Heart right ventricle (tissue), 16 donors: ENCODE results near the gene EIF4ENIF1. TPM values are rescaled to one million over a fixed set of nuclear protein-coding genes. Genes with fewer than 3 reads are reported as not detected.

ENCODE experiments used
- ATAC-seq, 8 donors: fragments of 200-7000 bp; cut with Tn5 transposase; one replicate each; pipeline ENCODE4 v1.9.1; 2020; ENCODE audit warnings: mild to moderate bottlenecking in 8 of 8, moderate library complexity in 8 of 8, moderate number of reproducible peaks in 1 of 8
- DNase-seq, 2 donors: peaks; one replicate each; pipeline ENCODE4 v3.0.0-alpha.2; 2020
- H3K27ac ChIP-seq, 10 donors: fragments of 200-600 bp; sonication (generic) in 2 of 10; one replicate each; pipeline versions ENCODE4 v1.5.0 to v1.8.0; 2020 to 2022; ENCODE audit warnings: mild to moderate bottlenecking in 3 of 10
- H3K27me3 ChIP-seq, 7 donors: fragments of 200-600 bp; one replicate each; pipeline ENCODE4 v1.8.0; 2021 to 2022; ENCODE audit warnings: mild to moderate bottlenecking in 2 of 7
- H3K36me3 ChIP-seq, 9 donors: fragments of 200-600 bp; sonication (generic) in 1 of 9; one replicate each; pipeline versions ENCODE4 v1.5.0 to v1.8.0; 2020 to 2022; ENCODE audit warnings: mild to moderate bottlenecking in 2 of 9
- H3K4me1 ChIP-seq, 9 donors: fragments of 200-600 bp; sonication (generic) in 1 of 9; one replicate each; pipeline versions ENCODE4 v1.5.0 to v1.8.0; 2020 to 2022; ENCODE audit warnings: mild to moderate bottlenecking in 4 of 9
- H3K4me3 ChIP-seq, 10 donors: fragments of 200-600 bp; sonication (generic) in 2 of 10; one replicate each; pipeline versions ENCODE4 v1.5.0 to v1.8.0; 2020 to 2022; ENCODE audit warnings: mild to moderate bottlenecking in 7 of 10, moderate library complexity in 2 of 10
- H3K9me3 ChIP-seq, 11 donors: fragments of 200-600 bp in 10 of 11; sonication (generic) in 2 of 11; one replicate each; pipeline versions ENCODE4 v1.5.0 to v1.8.0; 2013 to 2022; ENCODE audit warnings: mild to moderate bottlenecking in 2 of 11, control low read depth in 1 of 11, moderate library complexity in 1 of 11
- WGBS, 2 donors: extraction: QIAGEN DNeasy Blood & Tissue Kit; methylation state at CpG; one replicate each; pipeline ENCODE4 v1.1.7; 2013; ENCODE audit warnings: inconsistent platforms in 1 of 2; 5-methylcytosine and 5-hydroxymethylcytosine counted together
- intact Hi-C, 10 donors: fragments of 100-400 bp; cut with DNase I; formaldehyde crosslinking; loops; one replicate each; pipeline versions ENCODE4 v1.11.1 to v1.14.2; 2022
- polyA plus RNA-seq, 2 donors: library from polyadenylated mRNA; stranded (reverse); fragments of 200-250 nt; gene quantifications; one replicate each; pipeline ENCODE4 v1.2.3, GENCODE V29; 2013
- total RNA-seq, 10 donors: library from RNA; stranded (reverse); fragmentation: NEBNext Ultra II Directional in 3 of 10; extraction: Animal tissue kit (Norgen Biotek cat#: 25700) in 3 of 10; gene quantifications; one replicate each; pipeline versions ENCODE4 v1.2.1 to v1.2.4, GENCODE V29; 2021 to 2023
- TF ChIP-seq, protein P1 (sequence below), 9 donors: fragments of 200-600 bp; sonication (generic) in 2 of 9; IDR thresholded peaks; one replicate each; pipeline versions ENCODE4 v1.5.0 to v1.8.0; 2021 to 2022; ENCODE audit warnings: antibody characterized with exemption in 9 of 9, mild to moderate bottlenecking in 5 of 9, moderate library complexity in 1 of 9
- donor health status: Arrhythmogenic right ventricular cardiomyopathy.
- donor health status: ischemic (EF 13 %, LVEDD 7.1; RV severe dilation, severe dysfunction).
- donor health status: healthy with polysubstance abuse.
- donor health status: DM: no; HTN: yes; CAD: no.
- donor health status: DM: no; HTN: no; CAD: no.
- donor health status: ischemic (EF 25% LVEDD 6.9; RV normal size, moderate dysfunction).
- donor health status: ischemic (EF 25% LVEDD 5.7; RV mildly dilated, moderate dysfunction).
- donor health status: healthy.
- donor health status: DM: yes; HTN: yes; CAD: no.
- donor health status: Ischemic cardiomyopathy.
- donor health status: ischemic (EF 35%, LVEDD 5.7; RV mildly dilated, moderate dysfunction).
- donor health status: nonischemic (EF 11% LVEDD 7.7; RV severe dilation, severe dysfunction).
- donor health status: DM: yes; HTN: yes; CAD: no.
- donor health status: PGD.
- donor health status: ischemic (EF 29% LVEDD 5.4; RV normal size, mild dysfunction).
- donor health status: nonischemic (EF 23%, LVEDD 6.1; RV moderate dilation, normal function).

EIF4ENIF1 gene
- total and polyA plus RNA-seq, 12 donors: 9.0 to 31.9 (median 22.5) TPM

DNA sequence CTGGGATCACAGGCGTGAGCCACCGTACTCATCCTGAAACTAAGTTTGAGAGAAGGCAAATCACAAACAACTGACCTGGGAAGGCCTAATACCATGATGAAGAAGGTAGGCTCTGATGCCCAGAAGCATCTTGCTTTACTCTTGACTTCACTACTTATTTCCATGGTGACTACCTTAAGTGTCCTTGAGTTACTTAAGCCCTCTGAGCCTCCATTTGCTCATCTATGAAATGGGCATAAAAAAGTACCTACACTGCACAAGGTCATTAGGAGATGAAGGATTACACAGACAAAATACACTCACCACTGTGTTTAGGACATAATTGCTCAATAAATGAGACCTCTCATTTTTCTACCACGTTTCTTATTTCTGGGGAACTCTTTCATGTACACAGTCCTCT lies 27.9 kb downstream of the EIF4ENIF1 start:
- ATAC-seq (no peak), DNase-seq (no peak)
- Histone ChIP-seq H3K27ac (no peak overlapping the region), H3K4me1 (no peaks in the 10 kb centered on the region), H3K9me3 (no peaks in the 10 kb centered on the region), H3K36me3 (peaks cover 0 to 95% (median 55%) of the 10 kb centered on the region in 9 donors), H3K27me3 (no peaks in the 10 kb centered on the region), H3K4me3 (no peak overlapping the region)
- TF ChIP-seq, protein P1, sequence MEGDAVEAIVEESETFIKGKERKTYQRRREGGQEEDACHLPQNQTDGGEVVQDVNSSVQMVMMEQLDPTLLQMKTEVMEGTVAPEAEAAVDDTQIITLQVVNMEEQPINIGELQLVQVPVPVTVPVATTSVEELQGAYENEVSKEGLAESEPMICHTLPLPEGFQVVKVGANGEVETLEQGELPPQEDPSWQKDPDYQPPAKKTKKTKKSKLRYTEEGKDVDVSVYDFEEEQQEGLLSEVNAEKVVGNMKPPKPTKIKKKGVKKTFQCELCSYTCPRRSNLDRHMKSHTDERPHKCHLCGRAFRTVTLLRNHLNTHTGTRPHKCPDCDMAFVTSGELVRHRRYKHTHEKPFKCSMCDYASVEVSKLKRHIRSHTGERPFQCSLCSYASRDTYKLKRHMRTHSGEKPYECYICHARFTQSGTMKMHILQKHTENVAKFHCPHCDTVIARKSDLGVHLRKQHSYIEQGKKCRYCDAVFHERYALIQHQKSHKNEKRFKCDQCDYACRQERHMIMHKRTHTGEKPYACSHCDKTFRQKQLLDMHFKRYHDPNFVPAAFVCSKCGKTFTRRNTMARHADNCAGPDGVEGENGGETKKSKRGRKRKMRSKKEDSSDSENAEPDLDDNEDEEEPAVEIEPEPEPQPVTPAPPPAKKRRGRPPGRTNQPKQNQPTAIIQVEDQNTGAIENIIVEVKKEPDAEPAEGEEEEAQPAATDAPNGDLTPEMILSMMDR (IDR thresholded peaks at IDR 0.05): no peak
- intact Hi-C loops: loop anchor here in 1 of 10 donors (10.0 kb wide), 1 partner anchor 57 kb away; no protein-coding TSS in a partner anchor
- WGBS, 2 donors: 92 to 98% methylated on average over 3 of the region's 3 CpGs

DNA sequence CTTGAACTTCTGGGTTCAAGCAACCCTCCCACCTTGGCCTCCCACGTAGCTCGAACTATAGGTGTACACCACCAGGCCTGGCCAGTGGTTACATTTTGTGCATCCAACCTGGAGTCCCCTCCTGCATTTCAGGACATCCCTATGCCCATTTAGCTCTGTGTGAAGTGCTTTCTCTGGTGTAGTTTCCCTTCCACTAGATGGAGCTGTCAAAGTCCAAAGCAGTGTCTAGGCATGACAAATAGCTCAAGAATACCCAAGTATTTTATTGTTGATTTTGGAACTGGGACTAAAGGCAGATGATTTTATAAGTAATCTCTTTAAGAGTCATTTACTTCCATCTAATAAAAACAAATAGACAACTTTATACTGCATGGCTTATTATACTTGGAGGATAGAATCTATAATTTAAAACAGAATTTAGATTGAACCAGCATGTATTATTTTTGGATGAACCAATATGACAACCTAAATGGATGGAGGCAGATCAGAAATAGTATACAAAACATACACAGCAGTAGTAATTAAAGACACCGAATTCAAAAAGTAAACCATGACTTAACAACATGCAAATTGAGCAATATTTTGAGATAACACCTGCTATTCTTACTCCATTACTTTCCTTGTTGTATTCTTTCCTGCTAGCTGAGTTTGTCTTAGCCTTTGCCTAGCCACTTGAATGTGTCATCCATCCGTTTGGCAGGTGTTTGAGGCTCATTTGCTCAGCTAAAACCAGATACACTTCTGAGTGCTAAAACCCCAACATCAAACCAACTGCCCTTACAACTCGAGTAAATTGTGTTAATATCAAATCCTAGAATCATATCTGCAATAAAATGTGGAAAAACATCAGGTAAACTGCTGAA lies 37.7 kb downstream of the EIF4ENIF1 start:
- no peak overlapping the region for H3K4me3 ChIP-seq
- H3K27ac ChIP-seq: no peak overlapping the region
- 69 to 80% methylated on average over 5 of the region's 5 CpGs for WGBS, 2 donors
- no peak for DNase-seq
- TF ChIP-seq, protein P1 (IDR thresholded peaks at IDR 0.05): peak in 7 of 9 donors; percentile 20 to 51 (median 47)
- H3K36me3 ChIP-seq: peaks cover 0 to 86% (median 25%) of the 10 kb centered on the region in 9 donors
- no peaks in the 10 kb centered on the region for H3K27me3 ChIP-seq
- ATAC-seq: peak in 2 of 8 donors; percentile 13 to 44
- no peaks in the 10 kb centered on the region for H3K9me3 ChIP-seq
- H3K4me1 ChIP-seq: peaks cover 0 to 42% (median 9%) of the 10 kb centered on the region in 9 donors
- intact Hi-C loops: no loop called here

DNA sequence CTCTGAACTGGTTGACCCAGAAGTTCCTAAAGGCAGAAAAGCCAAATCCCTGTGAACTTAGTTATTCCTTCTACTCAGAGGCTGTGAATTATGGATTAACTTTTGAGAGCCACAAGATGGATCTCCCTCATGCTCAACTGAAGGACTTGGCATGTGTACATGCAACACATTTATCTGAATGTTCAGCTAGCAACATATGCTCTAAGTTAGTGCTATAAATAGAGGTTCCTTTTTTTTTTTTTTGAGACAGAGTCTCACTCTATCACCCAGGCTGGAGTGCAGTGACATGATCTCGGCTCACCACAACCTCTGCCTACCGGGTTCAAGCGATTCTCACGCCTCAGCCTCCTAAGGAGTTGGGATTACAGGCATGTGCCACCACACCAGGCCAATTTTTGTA lies 40.1 kb downstream of the EIF4ENIF1 start:
- Histone ChIP-seq H3K4me1 (peaks cover 0 to 66% (median 13%) of the 10 kb centered on the region in 9 donors), H3K36me3 (peaks cover 0 to 88% (median 18%) of the 10 kb centered on the region in 9 donors), H3K27me3 (no peaks in the 10 kb centered on the region), H3K27ac (peak overlapping the region in 8 of 10 donors; percentile 9 to 83 (median 74)), H3K4me3 (no peak overlapping the region), H3K9me3 (no peaks in the 10 kb centered on the region)
- 53 to 74% methylated on average over 4 of the region's 4 CpGs for WGBS, 2 donors
- DNase-seq: no peak
- TF ChIP-seq, protein P1 (IDR thresholded peaks at IDR 0.05): no peak
- intact Hi-C loops: no loop called here
- peak in 6 of 8 donors; percentile 11 to 60 (median 42) for ATAC-seq

DNA sequence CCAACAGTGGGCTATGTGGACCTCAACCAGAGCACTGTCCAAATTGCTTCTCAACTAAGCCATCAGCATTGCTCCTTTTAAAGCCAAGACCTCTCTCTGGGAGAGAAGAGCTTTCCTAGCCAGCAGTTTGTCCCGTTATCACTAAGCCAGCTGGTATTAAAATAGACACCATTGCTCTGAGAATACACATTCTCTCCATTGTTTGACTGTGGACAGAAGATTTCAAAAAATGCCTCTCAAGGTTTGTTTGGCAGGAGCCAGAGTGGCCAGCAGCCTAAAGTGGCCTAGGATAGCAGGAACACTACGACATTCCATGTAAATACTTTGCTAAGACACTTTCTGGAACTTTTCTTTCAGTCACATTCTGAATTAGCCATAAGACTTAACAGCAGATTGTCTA lies 41.3 kb downstream of the EIF4ENIF1 start:
- 30 to 52% methylated on average over 2 of the region's 2 CpGs for WGBS, 2 donors
- peak in 7 of 8 donors; percentile 16 to 73 (median 45) for ATAC-seq

More for the DNA sequence above, 41.3 kb downstream of the EIF4ENIF1 start:
- H3K4me3 ChIP-seq: no peak overlapping the region
- peaks cover 0 to 73% (median 13%) of the 10 kb centered on the region in 9 donors for H3K4me1 ChIP-seq
- intact Hi-C loops: no loop called here
- H3K27ac ChIP-seq: peak overlapping the region in 9 of 10 donors; percentile 7 to 83 (median 73)
- H3K27me3 ChIP-seq: no peaks in the 10 kb centered on the region
- H3K36me3 ChIP-seq: peaks cover 0 to 88% (median 13%) of the 10 kb centered on the region in 9 donors
- no peak for DNase-seq
- H3K9me3 ChIP-seq: no peaks in the 10 kb centered on the region
- TF ChIP-seq, protein P1 (IDR thresholded peaks at IDR 0.05): no peak
